OCI-LY3 (cell line): Measurements from ENCODE around the gene ONECUT1.

Experiments
- H2AFZ ChIP-seq: fragments of 200-600, 300-600 bp; shearing (Covaris generic); 2 replicates; pipeline ENCODE4 v1.6.0; 2014; ENCODE audit warnings: antibody characterized with exemption, low read depth, low read length
- H3K27ac ChIP-seq: fragments of 200-600, 300-600 bp; sonication (generic); 2 replicates; pipeline ENCODE4 v1.5.1; 2014; ENCODE audit warnings: mild to moderate bottlenecking, low read length, moderate library complexity, mixed read lengths
- H3K27me3 ChIP-seq: fragments of 200-600, 300-600 bp; sonication (generic); 2 replicates; pipeline ENCODE4 v1.6.1; 2014; ENCODE audit warnings: low read depth, low read length, mixed read lengths
- H3K36me3 ChIP-seq: fragments of 200-600, 300-600 bp; sonication (generic); replicated peaks from 2 replicates; pipeline ENCODE3; 2014; ENCODE audit warnings: low read depth, low read length, mixed read lengths
- H3K4me1 ChIP-seq: fragments of 300-600, 200-600 bp; sonication (generic); 2 replicates; pipeline ENCODE4 v1.6.1; 2014; ENCODE audit warnings: low read length, mixed read lengths
- H3K4me2 ChIP-seq: fragments of 200-600, 300-600 bp; sonication (generic); 2 replicates; pipeline ENCODE4 v1.6.1; 2014; ENCODE audit warnings: low read length, mixed read lengths
- H3K4me3 ChIP-seq: fragments of 300-600, 200-600 bp; sonication (generic); 2 replicates; pipeline ENCODE4 v1.5.1; 2014; ENCODE audit warnings: antibody characterized with exemption, mild to moderate bottlenecking, low read length, moderate library complexity
- H3K79me2 ChIP-seq: fragments of 300-600, 200-600 bp; shearing (Covaris generic); 2 replicates; pipeline ENCODE4 v1.6.1; 2014; ENCODE audit warnings: mild to moderate bottlenecking, low read length, mixed read lengths
- H3K9ac ChIP-seq: fragments of 300-600, 200-600 bp; shearing (Covaris generic); 2 replicates; pipeline ENCODE4 v1.6.0; 2014; ENCODE audit warnings: mild to moderate bottlenecking, low read length, moderate library complexity
- H3K9me3 ChIP-seq: fragments of 200-600, 300-600 bp; shearing (Covaris generic); 2 replicates; pipeline ENCODE4 v1.6.1; 2014; ENCODE audit warnings: low read length, mixed read lengths; ENCODE audit not compliant: insufficient read depth
- H4K20me1 ChIP-seq: fragments of 200-600, 300-600 bp; sonication (generic); 2 replicates; pipeline ENCODE4 v1.6.1; 2016; ENCODE audit warnings: low read length, mixed read lengths; ENCODE audit not compliant: insufficient read depth
- EZH2phosphoT487 ChIP-seq: fragments of 200-600 bp; shearing (Covaris generic); IDR thresholded peaks from 2 replicates; pipeline ENCODE4 v1.6.1; 2018; ENCODE audit warnings: antibody characterized with exemption, mixed run types, low read depth
- TF ChIP-seq, protein P1 (sequence below): fragments of 200-600, 300-600 bp; sonication (generic); IDR thresholded peaks from 2 replicates; pipeline ENCODE4 v1.5.1; 2014; ENCODE audit warnings: antibody characterized with exemption, low read length, low read depth

Gene ONECUT1

DNA sequence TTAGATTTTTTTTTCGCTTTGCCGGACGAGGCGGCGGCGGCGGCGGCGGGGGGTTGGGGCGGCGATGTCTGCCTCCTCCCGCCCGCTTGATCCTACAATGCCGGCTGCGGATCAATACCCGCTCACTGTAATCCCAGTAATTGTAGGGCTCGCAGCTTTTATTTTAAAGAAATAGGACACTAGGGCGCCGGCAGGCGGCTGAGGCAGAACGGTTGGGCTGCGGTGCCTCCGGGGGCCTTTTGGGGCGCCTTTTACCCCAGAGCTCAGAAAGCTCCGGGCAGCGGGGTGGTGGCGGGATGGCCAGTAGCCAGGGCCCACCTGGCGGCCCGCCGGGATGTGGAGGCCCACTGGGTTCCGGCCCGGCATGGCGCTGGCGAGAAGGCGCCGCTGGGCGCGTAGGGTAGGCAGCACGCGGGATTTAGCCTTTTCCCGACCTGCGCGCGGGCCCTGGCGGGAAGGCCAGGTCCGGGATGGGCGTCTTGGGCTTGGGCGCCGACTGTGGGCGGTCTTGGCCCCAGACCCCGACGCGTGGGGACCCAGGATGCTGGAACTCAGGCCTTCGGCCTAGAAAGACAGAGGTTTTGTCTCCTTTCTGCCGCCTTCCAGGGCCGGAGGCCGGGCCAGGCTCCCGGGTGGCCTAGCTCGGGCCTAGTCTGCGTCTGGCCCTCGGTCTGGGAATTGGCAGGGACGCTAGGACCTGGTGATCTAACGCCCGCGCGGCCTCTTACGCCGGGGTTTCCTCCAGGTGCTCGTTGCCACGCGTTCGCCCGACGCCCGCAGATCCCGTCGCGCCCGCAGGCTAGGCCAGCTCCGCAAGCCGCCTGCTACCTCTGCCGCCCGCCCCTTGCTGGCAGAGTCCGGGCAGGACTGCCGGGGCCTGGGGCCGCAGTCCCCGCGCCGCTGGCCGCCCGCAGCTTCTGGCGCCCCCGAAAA, 15.5 kb upstream of the ONECUT1 start:
- TF ChIP-seq EZH2phosphoT487: no peak
- TF ChIP-seq, protein P1, sequence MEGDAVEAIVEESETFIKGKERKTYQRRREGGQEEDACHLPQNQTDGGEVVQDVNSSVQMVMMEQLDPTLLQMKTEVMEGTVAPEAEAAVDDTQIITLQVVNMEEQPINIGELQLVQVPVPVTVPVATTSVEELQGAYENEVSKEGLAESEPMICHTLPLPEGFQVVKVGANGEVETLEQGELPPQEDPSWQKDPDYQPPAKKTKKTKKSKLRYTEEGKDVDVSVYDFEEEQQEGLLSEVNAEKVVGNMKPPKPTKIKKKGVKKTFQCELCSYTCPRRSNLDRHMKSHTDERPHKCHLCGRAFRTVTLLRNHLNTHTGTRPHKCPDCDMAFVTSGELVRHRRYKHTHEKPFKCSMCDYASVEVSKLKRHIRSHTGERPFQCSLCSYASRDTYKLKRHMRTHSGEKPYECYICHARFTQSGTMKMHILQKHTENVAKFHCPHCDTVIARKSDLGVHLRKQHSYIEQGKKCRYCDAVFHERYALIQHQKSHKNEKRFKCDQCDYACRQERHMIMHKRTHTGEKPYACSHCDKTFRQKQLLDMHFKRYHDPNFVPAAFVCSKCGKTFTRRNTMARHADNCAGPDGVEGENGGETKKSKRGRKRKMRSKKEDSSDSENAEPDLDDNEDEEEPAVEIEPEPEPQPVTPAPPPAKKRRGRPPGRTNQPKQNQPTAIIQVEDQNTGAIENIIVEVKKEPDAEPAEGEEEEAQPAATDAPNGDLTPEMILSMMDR: no peak
- no peaks in the 10 kb centered on the region for H3K4me1 ChIP-seq
- H3K27me3 ChIP-seq: peaks cover 16% of the 10 kb centered on the region
- H3K4me2 ChIP-seq: no peak overlapping the region
- no peak overlapping the region for H3K9ac ChIP-seq
- H3K79me2 ChIP-seq: no peaks in the 10 kb centered on the region
- H3K27ac ChIP-seq: no peak overlapping the region
- H3K9me3 ChIP-seq: no peaks in the 10 kb centered on the region
- H4K20me1 ChIP-seq: no peaks in the 10 kb centered on the region
- no peak overlapping the region for H2AFZ ChIP-seq
- no peaks in the 10 kb centered on the region for H3K36me3 ChIP-seq
- H3K4me3 ChIP-seq: no peak overlapping the region

DNA sequence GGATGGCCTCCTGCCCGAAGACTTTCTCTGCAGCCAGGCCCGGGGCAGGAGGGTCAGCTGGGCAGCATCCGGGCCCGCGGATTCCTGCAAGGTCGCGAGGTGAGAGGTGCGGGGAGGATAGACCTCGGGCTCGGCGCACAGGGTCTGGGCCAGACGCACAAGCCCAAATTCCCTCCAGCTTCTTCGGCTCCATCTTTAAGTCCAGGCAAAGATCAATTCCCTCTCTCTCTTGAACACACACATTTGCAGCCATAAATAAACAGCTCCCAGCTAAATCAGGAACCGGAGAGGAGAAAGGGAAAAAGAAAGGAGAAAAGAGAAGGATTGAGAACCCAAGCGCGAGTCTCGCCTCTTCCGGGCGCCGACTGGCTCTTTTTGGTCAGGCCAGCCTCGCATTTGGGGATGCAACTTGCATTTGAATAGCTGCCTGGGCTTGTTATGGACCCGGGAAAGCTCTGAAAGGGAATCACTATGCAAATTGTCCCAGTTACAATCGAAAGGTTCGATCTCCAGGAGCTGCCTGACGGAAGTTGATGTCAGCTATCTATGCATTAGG, 14.5 kb upstream of the ONECUT1 start:
- Histone ChIP-seq H3K4me2 (no peak overlapping the region), H2AFZ (no peak overlapping the region), H3K9ac (no peak overlapping the region), H3K9me3 (no peaks in the 10 kb centered on the region), H3K27ac (no peak overlapping the region), H3K4me1 (no peaks in the 10 kb centered on the region), H4K20me1 (no peaks in the 10 kb centered on the region), H3K4me3 (no peak overlapping the region), H3K36me3 (no peaks in the 10 kb centered on the region), H3K79me2 (no peaks in the 10 kb centered on the region), H3K27me3 (peaks cover 16% of the 10 kb centered on the region)
- TF ChIP-seq EZH2phosphoT487: no peak
- TF ChIP-seq, protein P1: no peak

DNA sequence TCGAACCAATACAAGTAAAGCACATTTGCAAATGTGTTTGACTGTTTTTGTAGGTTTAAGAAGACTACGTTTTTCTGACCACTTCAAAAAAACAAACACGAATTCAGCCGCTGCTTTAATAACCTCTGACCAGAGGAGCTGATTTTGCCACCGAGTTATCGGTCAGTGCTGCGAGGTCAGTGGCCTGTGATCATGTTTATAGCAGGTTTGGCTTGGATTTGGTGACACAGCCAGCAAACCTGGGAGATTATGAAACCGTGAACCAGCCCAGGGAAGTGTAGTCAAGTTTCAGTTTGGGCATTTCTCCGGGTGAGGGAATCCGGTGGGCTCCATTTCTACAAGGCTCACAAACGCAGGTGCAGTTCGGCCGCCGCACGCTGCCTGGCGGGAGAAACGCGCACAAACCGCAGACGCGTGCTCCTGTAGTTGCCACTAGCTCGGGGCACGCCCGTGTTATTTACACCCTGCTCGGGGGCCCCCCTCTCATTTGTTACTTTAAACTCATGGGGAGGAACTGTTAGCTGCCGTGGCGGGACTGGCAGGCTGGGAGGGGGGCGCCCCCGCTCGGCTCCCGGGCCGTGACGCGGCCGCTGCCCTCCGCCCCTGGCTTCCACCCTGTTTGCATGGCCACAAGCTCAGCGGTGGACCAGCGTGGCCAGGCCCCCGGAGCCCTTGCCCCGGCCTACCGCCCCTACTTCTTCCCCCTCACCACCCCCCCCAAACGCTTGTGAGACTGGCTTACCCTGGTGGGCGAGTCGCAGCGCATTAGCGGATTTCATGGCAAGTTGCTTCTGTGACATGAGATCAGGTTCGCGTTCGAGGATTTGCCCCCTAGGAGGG, 13.6 kb upstream of the ONECUT1 start:
- Histone ChIP-seq H3K79me2 (no peaks in the 10 kb centered on the region), H3K4me3 (no peak overlapping the region), H3K9me3 (no peaks in the 10 kb centered on the region), H3K27me3 (peaks cover 12% of the 10 kb centered on the region), H3K36me3 (no peaks in the 10 kb centered on the region), H3K4me2 (no peak overlapping the region), H4K20me1 (no peaks in the 10 kb centered on the region), H3K9ac (no peak overlapping the region), H2AFZ (no peak overlapping the region), H3K27ac (no peak overlapping the region), H3K4me1 (no peaks in the 10 kb centered on the region)
- TF ChIP-seq, protein P1: no peak
- no peak for TF ChIP-seq EZH2phosphoT487

DNA sequence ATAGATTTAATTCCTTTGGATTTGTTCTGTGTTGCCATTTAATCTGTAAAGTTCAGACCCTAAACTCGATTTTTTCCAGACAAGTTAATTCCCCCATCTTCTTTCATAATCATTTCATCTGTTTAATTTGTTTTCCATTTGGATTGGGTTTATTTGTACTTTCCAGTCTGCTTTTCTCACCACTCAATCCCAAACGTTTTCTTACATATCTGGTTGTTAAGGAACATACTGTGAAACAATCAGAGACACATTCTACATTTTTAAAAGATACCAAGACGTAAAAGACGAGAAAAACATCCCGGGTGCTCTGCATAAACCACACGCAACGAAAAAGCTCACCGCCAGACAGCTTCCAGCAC, 13.0 kb upstream of the ONECUT1 start:
- peaks cover 12% of the 10 kb centered on the region for H3K27me3 ChIP-seq
- H3K9ac ChIP-seq: no peak overlapping the region
- H3K79me2 ChIP-seq: no peaks in the 10 kb centered on the region
- H3K4me1 ChIP-seq: no peaks in the 10 kb centered on the region
- TF ChIP-seq EZH2phosphoT487: no peak
- TF ChIP-seq, protein P1: no peak
- H4K20me1 ChIP-seq: no peaks in the 10 kb centered on the region
- H3K27ac ChIP-seq: no peak overlapping the region
- H2AFZ ChIP-seq: no peak overlapping the region
- no peaks in the 10 kb centered on the region for H3K36me3 ChIP-seq
- no peak overlapping the region for H3K4me2 ChIP-seq
- H3K4me3 ChIP-seq: no peak overlapping the region
- H3K9me3 ChIP-seq: no peaks in the 10 kb centered on the region
